Measurements from ENCODE around the gene INTS6L. TPM values are rescaled to one million over a fixed set of nuclear protein-coding genes. Genes with fewer than 3 reads are reported as not detected.

INTS6L gene
- total RNA-seq, 6 donors from 2014 or later, result 3.6 to 21.0 (median 5.7) TPM

DNA sequence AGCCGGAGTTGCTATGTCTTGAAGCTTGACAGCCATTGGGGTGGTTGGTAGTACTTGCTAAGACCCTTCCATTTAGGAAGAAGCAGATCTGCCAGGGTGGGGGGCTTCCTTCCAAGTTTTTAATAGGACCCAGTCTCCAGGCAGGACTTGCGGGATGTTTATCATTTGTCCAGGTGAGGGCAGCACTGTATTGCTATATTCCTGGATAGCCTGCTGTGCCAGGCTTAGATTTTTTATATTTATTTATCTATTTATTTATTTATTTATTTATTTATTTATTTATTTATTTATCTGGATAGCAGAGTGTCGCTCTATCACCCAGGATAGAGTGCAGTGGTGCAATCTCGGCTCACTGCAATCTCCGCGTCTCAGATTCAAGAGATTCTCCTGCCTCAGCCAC is 105.5 kb downstream of the INTS6L start:
- no peaks in the 10 kb centered on the region for H3K4me1 ChIP-seq
- DNase-seq, result no peak
- TF ChIP-seq POLR2AphosphoS5 (IDR thresholded peaks at IDR 0.05), result no peak
- TF ChIP-seq, protein P1, sequence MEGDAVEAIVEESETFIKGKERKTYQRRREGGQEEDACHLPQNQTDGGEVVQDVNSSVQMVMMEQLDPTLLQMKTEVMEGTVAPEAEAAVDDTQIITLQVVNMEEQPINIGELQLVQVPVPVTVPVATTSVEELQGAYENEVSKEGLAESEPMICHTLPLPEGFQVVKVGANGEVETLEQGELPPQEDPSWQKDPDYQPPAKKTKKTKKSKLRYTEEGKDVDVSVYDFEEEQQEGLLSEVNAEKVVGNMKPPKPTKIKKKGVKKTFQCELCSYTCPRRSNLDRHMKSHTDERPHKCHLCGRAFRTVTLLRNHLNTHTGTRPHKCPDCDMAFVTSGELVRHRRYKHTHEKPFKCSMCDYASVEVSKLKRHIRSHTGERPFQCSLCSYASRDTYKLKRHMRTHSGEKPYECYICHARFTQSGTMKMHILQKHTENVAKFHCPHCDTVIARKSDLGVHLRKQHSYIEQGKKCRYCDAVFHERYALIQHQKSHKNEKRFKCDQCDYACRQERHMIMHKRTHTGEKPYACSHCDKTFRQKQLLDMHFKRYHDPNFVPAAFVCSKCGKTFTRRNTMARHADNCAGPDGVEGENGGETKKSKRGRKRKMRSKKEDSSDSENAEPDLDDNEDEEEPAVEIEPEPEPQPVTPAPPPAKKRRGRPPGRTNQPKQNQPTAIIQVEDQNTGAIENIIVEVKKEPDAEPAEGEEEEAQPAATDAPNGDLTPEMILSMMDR (IDR thresholded peaks at IDR 0.05), result no peak
- TF ChIP-seq EP300 (IDR thresholded peaks at IDR 0.05), result no peak
- TF ChIP-seq POLR2A (IDR thresholded peaks at IDR 0.05), result no peak
- no peaks in the 10 kb centered on the region for H3K27me3 ChIP-seq
- H3K27ac ChIP-seq, result no peak overlapping the region
- WGBS, 2 donors, result 86 to 92% methylated on average over 6 of the region's 6 CpGs
- no peak for ATAC-seq (ENCODE audit: low FRiP score in 2 of 2)
- no peaks in the 10 kb centered on the region for H3K36me3 ChIP-seq
- no peaks in the 10 kb centered on the region for H3K9me3 ChIP-seq
- H3K4me3 ChIP-seq, result no peak overlapping the region

DNA sequence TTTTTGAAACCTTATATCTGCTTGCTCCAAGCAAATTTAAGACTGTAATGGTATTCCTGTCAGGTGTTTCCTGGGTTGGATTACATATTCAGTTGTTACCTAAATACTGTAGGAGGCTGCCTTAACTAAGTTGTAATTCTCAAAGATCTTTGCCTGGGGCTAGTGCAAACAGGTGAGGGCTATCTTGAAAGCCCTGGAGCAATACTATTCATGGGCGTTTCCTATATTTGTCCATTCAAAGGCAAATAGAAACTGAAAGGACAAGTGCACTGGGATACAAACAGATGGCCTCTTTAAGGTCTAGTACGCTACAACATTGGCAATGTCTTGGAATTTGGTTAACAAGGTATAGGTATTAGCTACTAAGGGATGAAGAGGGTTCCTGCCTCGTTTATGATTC is 108.9 kb downstream of the INTS6L start:
- Histone ChIP-seq H3K27me3 (no peaks in the 10 kb centered on the region), H3K4me3 (no peak overlapping the region), H3K27ac (no peak overlapping the region), H3K36me3 (no peaks in the 10 kb centered on the region), H3K9me3 (no peaks in the 10 kb centered on the region), H3K4me1 (no peaks in the 10 kb centered on the region)
- TF ChIP-seq EP300 (IDR thresholded peaks at IDR 0.05) (no peak), POLR2A (IDR thresholded peaks at IDR 0.05) (no peak), POLR2AphosphoS5 (IDR thresholded peaks at IDR 0.05) (no peak)
- TF ChIP-seq, protein P1 (IDR thresholded peaks at IDR 0.05), result no peak
- ATAC-seq (ENCODE audit: low FRiP score in 2 of 2) (no peak), DNase-seq (no peak)
- WGBS, 2 donors, result 46 to 57% methylated on average over 3 of the region's 3 CpGs

Other genes with a start within 250 kb of the INTS6L start
- not detected for gene ETDC, start 211.2 kb upstream of the INTS6L start, total RNA-seq
- 10 to 100 TPM in 3 of 6 donors, 1 to 10 TPM in 3; 7.5 to 22.0 (median 11.9) TPM for gene ZNF75D, start 176.6 kb upstream of the INTS6L start, total RNA-seq
- gene ZNF449, start 175.9 kb upstream of the INTS6L start, total RNA-seq, result 10 to 100 TPM in 1 of 6 donors, 1 to 10 TPM in 5; 5.1 to 12.6 (median 5.3) TPM
- 1 to 10 TPM in 5 of 6 donors, under 1 TPM in 1; 0.98 to 4.3 (median 2.0) TPM for gene SMIM10L2A, start 98.7 kb upstream of the INTS6L start, total RNA-seq
- gene CT45A1, start 193.0 kb downstream of the INTS6L start, total RNA-seq, result not detected
- gene CT45A3, start 247.5 kb downstream of the INTS6L start, total RNA-seq, result not detected